BE2C (cell line): ENCODE measurements around the gene RHD.
"Not testable (repeated sequence)": the region's sequence is repeated elsewhere in the genome, so short reads cannot be mapped to it uniquely, and the experiment has no call there.

Experiments
- DNase-seq: peaks from one replicate; pipeline ENCODE4 v3.0.0-alpha.2; 2020
- H3K27me3 ChIP-seq: fragments of 250-450 bp; sonication (Bioruptor Pico); 2 replicates; pipeline ENCODE4 v1.5.1; 2020; ENCODE audit warnings: mild to moderate bottlenecking
- H3K36me3 ChIP-seq: fragments of 250-450 bp; sonication (Bioruptor Pico); 2 replicates; pipeline ENCODE4 v1.5.1; 2020; ENCODE audit warnings: mild to moderate bottlenecking
- H3K4me1 ChIP-seq: fragments of 250-450 bp; sonication (Bioruptor Pico); 2 replicates; pipeline ENCODE4 v1.5.1; 2020
- H3K4me3 ChIP-seq: 2 replicates; pipeline ENCODE4 v1.5.1; 2011; ENCODE audit warnings: low read depth, low read length
- H3K9me3 ChIP-seq: fragments of 250-450 bp; sonication (Bioruptor Pico); 2 replicates; pipeline ENCODE4 v1.5.1; 2020
- CTCF ChIP-seq: IDR thresholded peaks from 2 replicates; pipeline ENCODE4 v1.5.1; 2012; ENCODE audit warnings: mild to moderate bottlenecking, low read depth, low read length

The RHD gene

GRCh38 chr1:25327864-25328790, 55.8 kb downstream of the RHD start:
- not testable (repeated sequence) for H3K36me3 ChIP-seq, H3K4me1 ChIP-seq, DNase-seq, H3K9me3 ChIP-seq, H3K4me3 ChIP-seq, H3K27me3 ChIP-seq

- not testable (repeated sequence) for DNase-seq, H3K36me3 ChIP-seq, H3K4me1 ChIP-seq, H3K9me3 ChIP-seq, H3K4me3 ChIP-seq, H3K27me3 ChIP-seq
Measured at GRCh38 chr1:25328791-25329185, 56.5 kb downstream of the RHD start.

- not testable (repeated sequence) for H3K36me3 ChIP-seq, DNase-seq, H3K27me3 ChIP-seq, H3K9me3 ChIP-seq, H3K4me1 ChIP-seq, H3K4me3 ChIP-seq
Measured at GRCh38 chr1:25329336-25329735, 57.0 kb downstream of the RHD start.

- not testable (repeated sequence) for H3K27me3 ChIP-seq, DNase-seq, H3K9me3 ChIP-seq, H3K4me1 ChIP-seq, H3K4me3 ChIP-seq, H3K36me3 ChIP-seq
Measured at GRCh38 chr1:25329950-25330349, 57.6 kb downstream of the RHD start.

- not testable (repeated sequence) for H3K36me3 ChIP-seq, H3K9me3 ChIP-seq, H3K4me1 ChIP-seq, H3K27me3 ChIP-seq
- peak overlapping the region; percentile 61 for H3K4me3 ChIP-seq
- DNase-seq: peak; percentile 33
Measured at GRCh38 chr1:25336922-25337354, 64.6 kb downstream of the RHD start.

- not testable (repeated sequence) for H3K27me3 ChIP-seq, H3K36me3 ChIP-seq, H3K9me3 ChIP-seq, H3K4me1 ChIP-seq, DNase-seq
- peak overlapping the region; percentile 76 for H3K4me3 ChIP-seq
Measured at GRCh38 chr1:25337483-25338187, 65.3 kb downstream of the RHD start.

GRCh38 chr1:25338188-25338981, 66.1 kb downstream of the RHD start, which contains the start of gene TMEM50A:
Gene TMEM50A, plus strand, starts transcription at chr1:25338334. Its CDS starts 2,153 bp downstream, at chr1:25340487.
- peak within 1 kb of the TSS; percentile 76 for H3K4me3 ChIP-seq
- no peaks in the 10 kb centered on the region for H3K27me3 ChIP-seq
- no peaks in the 10 kb centered on the region for H3K36me3 ChIP-seq
- no peaks in the 10 kb centered on the region for H3K9me3 ChIP-seq
- peak; percentile 83 for DNase-seq
- no peaks in the 10 kb centered on the region for H3K4me1 ChIP-seq
- TF ChIP-seq CTCF: no peak

GRCh38 chr1:25338986-25339385, 66.7 kb downstream of the RHD start:
- no peak for TF ChIP-seq CTCF

GRCh38 chr1:25341746-25342145, 69.4 kb downstream of the RHD start:
- no peaks in the 10 kb centered on the region for H3K9me3 ChIP-seq
- H3K27me3 ChIP-seq: no peaks in the 10 kb centered on the region
- no peak overlapping the region for H3K4me3 ChIP-seq
- no peaks in the 10 kb centered on the region for H3K4me1 ChIP-seq
- no peaks in the 10 kb centered on the region for H3K36me3 ChIP-seq
- no peak for DNase-seq
- TF ChIP-seq CTCF: no peak

More at GRCh38 chr1:25338986-25339385, 66.7 kb downstream of the RHD start:
- no peak for DNase-seq
- H3K36me3 ChIP-seq: no peaks in the 10 kb centered on the region
- peak overlapping the region; percentile 76 for H3K4me3 ChIP-seq
- no peaks in the 10 kb centered on the region for H3K4me1 ChIP-seq
- no peaks in the 10 kb centered on the region for H3K9me3 ChIP-seq
- no peaks in the 10 kb centered on the region for H3K27me3 ChIP-seq
